Measurements from ENCODE around the gene NANOGP8. TPM values are rescaled to one million over a fixed set of nuclear protein-coding genes. Genes with fewer than 3 reads are reported as not detected.
A peak's percentile ranks its signal among the peaks of the same experiment; 100 is the strongest.
"Not testable (repeated sequence)": the region's sequence is repeated elsewhere in the genome, so short reads cannot be mapped to it uniquely, and the experiment has no call there.

The NANOGP8 gene
- total RNA-seq (2014; rRNA removed; shearing (Covaris generic)) (not detected in 2 replicates), total RNA-seq (2022) (not detected in 2 replicates), Bru-seq, nascent RNA (not detected), BruChase-seq, experiment 1, labeled RNA remaining after a 6-hour chase (not detected), BruChase-seq, experiment 2, labeled RNA remaining after a 2-hour chase (percentile 25 among the genes with signal in this experiment)
- long read RNA-seq: 0 reads

DNA sequence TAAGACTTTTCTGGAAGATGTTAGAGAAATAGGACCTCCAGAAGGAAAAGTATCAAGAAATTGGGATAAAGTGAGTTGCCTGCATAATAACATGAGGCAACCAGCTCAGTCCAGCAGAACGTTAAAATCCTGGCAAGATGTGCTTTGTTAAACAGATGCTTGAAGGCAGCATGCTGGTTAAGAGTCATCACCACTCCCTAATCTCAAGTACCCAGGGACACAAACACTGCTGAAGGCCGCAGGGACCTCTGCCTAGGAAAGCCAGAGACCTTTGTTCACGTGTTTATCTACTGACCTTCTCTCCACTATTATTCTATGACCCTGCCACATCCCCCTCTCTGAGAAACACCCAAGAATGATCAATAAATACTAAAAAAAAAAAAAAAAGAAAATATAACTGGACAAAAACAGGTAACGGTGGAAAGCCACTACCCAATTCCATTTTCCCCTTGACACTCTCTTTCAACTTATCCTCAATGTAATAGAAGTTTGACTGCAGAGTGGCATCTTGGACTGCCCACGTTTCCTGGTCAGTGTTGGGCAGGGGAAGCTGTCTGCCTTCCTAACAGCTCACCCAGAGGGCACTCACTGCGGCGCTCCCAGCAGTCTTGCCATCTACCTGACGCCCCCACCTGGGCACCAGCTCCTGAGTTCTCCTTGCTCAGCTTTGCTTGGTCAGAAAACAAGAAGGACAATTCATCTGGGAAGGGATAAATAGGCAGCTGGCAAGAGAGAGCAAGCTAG lies at the start of gene NANOGP8:
NANOGP8 (minus strand) TSS at position 120 of the 744 bp plus-strand sequence. CDS start 185 bp downstream, outside the sequence.
- intact Hi-C loops (cut with micrococcal nuclease; ENCODE audit: unreplicated experiment); CTCF ChIA-PET (ENCODE audit: unreplicated experiment): not testable (repeated sequence)

GRCh38 chr15:35134299-35134698 lies 49.2 kb upstream of the NANOGP8 start:
- ChIA-PET POLR2A (interaction anchor here (0.5 kb wide), 1 partner anchor 68 kb away, joined by 3 read pairs; no protein-coding TSS in a partner anchor), CTCF (ENCODE audit: unreplicated experiment) (no interaction called here)
- no peak for TF ChIP-seq EZH2phosphoT487 (IDR thresholded peaks at IDR 0.05; ENCODE audit: borderline replicate concordance, low read depth, low read length)
- TF ChIP-seq CTCF (conservative IDR thresholded peaks at IDR 0.05; ENCODE audit: low read length): no peak
- Histone ChIP-seq H3K36me3 (ENCODE audit: insufficient read depth, low read length) (no peaks in the 10 kb centered on the region), H3K4me3 (ENCODE audit: low read depth, low read length, poor library complexity, severe bottlenecking) (no peak overlapping the region), H2AFZ (ENCODE audit: low read length) (no peak overlapping the region), H4K20me1 (ENCODE audit: insufficient read depth, low read length) (no peaks in the 10 kb centered on the region), H3K79me2 (ENCODE audit: insufficient read depth, low read depth, low read length) (no peaks in the 10 kb centered on the region), H3K9me3 (ENCODE audit: low read length) (no peaks in the 10 kb centered on the region), H3K9me2 (ENCODE audit: insufficient read depth, low read length) (no peaks in the 10 kb centered on the region), H3K4me1 (ENCODE audit: insufficient read depth, low read length, poor library complexity, severe bottlenecking) (no peaks in the 10 kb centered on the region), H3K27ac (ENCODE audit: low read depth, low read length, poor library complexity, severe bottlenecking) (no peak overlapping the region), H3K4me2 (ENCODE audit: low read length) (no peak overlapping the region)
- intact Hi-C loops (cut with micrococcal nuclease; ENCODE audit: unreplicated experiment): no loop called here
- no peak for DNase-seq (ENCODE audit: low spot score)
- no TSS peak for BruUV-seq (replicated peaks)

More for the DNA sequence above, at the start of gene NANOGP8:
- H3K4me1 ChIP-seq (ENCODE audit: insufficient read depth, low read length, poor library complexity, severe bottlenecking); DNase-seq (ENCODE audit: low spot score); H3K27ac ChIP-seq (ENCODE audit: low read depth, low read length, poor library complexity, severe bottlenecking); BruUV-seq (replicated peaks); H3K79me2 ChIP-seq (ENCODE audit: insufficient read depth, low read depth, low read length); H3K9me3 ChIP-seq (ENCODE audit: low read length); H3K4me3 ChIP-seq (ENCODE audit: low read depth, low read length, poor library complexity, severe bottlenecking); H3K4me2 ChIP-seq (ENCODE audit: low read length); H3K9me2 ChIP-seq (ENCODE audit: insufficient read depth, low read length); H2AFZ ChIP-seq (ENCODE audit: low read length); H4K20me1 ChIP-seq (ENCODE audit: insufficient read depth, low read length); H3K36me3 ChIP-seq (ENCODE audit: insufficient read depth, low read length): not testable (repeated sequence)
- POLR2A ChIA-PET: interaction anchor here (0.5 to 0.7 kb wide), 3 partner anchors 14 to 218 kb away, joined by 3 to 5 read pairs (median 3); no protein-coding TSS in a partner anchor

GRCh38 chr15:35130245-35130644 lies 45.1 kb upstream of the NANOGP8 start:
- Histone ChIP-seq H3K79me2 (ENCODE audit: insufficient read depth, low read depth, low read length) (no peaks in the 10 kb centered on the region), H3K9me3 (ENCODE audit: low read length) (no peaks in the 10 kb centered on the region), H3K4me3 (ENCODE audit: low read depth, low read length, poor library complexity, severe bottlenecking) (no peak overlapping the region), H3K9me2 (ENCODE audit: insufficient read depth, low read length) (no peaks in the 10 kb centered on the region), H3K36me3 (ENCODE audit: insufficient read depth, low read length) (no peaks in the 10 kb centered on the region), H3K4me2 (ENCODE audit: low read length) (no peak overlapping the region), H3K4me1 (ENCODE audit: insufficient read depth, low read length, poor library complexity, severe bottlenecking) (no peaks in the 10 kb centered on the region), H3K27ac (ENCODE audit: low read depth, low read length, poor library complexity, severe bottlenecking) (no peak overlapping the region), H4K20me1 (ENCODE audit: insufficient read depth, low read length) (no peaks in the 10 kb centered on the region), H2AFZ (ENCODE audit: low read length) (no peak overlapping the region)
- intact Hi-C loops (cut with micrococcal nuclease; ENCODE audit: unreplicated experiment): no loop called here
- BruUV-seq (replicated peaks): no TSS peak
- TF ChIP-seq CTCF (conservative IDR thresholded peaks at IDR 0.05; ENCODE audit: low read length): no peak
- no peak for TF ChIP-seq EZH2phosphoT487 (IDR thresholded peaks at IDR 0.05; ENCODE audit: borderline replicate concordance, low read depth, low read length)
- ChIA-PET POLR2A (no interaction called here), CTCF (ENCODE audit: unreplicated experiment) (no interaction called here)
- no peak for DNase-seq (ENCODE audit: low spot score)

Data from OCI-LY7 (cell line).